Stimulated activated CD8-positive, alpha-beta memory T cell treated with anti-CD3 and anti-CD28 coated beads, Interleukin-4, amount 100 ng/mL, for 24 hours (primary cell): ENCODE results near the gene ATG14.
"Not testable (repeated sequence)": the region's sequence is repeated elsewhere in the genome, so short reads cannot be mapped to it uniquely, and the experiment has no call there.

ENCODE experiments used
- DNase-seq: peaks from one replicate; pipeline ENCODE4 v3.0.0-alpha.2; 2020; ENCODE audit warnings: low read depth

ATG14 gene

GRCh38 chr14:55433880-55434804, 22.5 kb upstream of the ATG14 start:
- DNase-seq, result no peak

- no peak for DNase-seq
Observed at GRCh38 chr14:55432628-55433027, 21.0 kb upstream of the ATG14 start.

GRCh38 chr14:55430024-55430690, 18.5 kb upstream of the ATG14 start:
- no peak for DNase-seq

DNA sequence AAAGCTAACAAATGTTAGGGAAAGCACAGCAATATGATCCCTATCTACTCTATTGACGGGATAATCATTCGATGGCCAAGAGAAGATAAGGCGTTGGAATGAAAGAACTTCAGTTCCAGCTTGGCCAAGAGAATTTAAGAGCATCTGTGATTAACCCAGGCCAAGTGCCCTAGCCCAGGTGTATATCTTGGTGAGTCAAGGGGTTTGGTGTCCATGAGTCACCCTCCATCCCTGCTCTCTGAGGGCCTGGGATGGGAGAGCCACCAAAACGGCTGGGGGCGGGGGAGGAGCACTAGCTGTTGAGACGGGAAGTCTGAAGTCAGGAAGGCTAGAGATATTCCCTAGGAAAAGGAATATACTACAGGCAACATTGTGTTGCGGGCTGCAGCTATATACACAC, 15.8 kb upstream of the ATG14 start:
- no peak for DNase-seq

- no peak for DNase-seq
Observed at GRCh38 chr14:55426891-55427290, 15.3 kb upstream of the ATG14 start.

DNA sequence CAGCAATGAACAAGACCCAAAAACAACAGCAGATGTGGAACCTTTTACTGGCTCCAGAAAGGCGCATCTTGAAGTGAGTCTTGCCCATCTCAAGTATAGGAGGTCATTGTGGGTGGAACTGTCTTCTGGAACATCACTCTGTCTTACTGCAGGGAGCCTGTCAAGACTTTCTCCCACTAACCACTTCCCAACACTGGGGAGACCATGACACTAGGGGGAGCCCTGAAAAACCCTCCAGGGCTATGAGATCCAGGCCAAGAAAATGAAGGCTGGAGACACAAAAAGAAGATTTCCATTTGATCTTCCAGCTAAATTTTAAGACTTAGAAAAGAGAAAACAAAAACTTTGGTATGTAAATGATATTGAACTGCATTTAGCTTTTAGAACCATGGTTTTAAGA, 13.5 kb upstream of the ATG14 start:
- no peak for DNase-seq

DNA sequence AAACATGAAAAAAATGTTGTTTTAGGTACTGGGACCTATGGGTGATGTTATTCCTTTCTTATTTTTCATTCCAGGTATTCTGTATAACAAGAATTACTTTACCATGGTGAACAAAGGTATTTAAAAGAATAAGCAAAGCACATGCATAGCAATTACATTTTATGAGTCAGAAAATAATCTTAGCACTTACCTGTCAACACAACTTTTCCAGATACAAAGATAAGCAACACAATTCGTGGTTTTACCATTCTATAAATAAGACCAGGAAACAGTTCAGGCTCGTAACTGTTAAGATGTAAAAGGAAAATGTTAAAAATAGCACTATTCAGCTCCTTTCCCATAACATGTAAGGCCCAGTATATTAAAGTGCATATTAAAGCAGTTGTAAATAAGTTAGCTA, 12.3 kb upstream of the ATG14 start:
- DNase-seq, result no peak

GRCh38 chr14:55422338-55422737, 10.7 kb upstream of the ATG14 start:
- not testable (repeated sequence) for DNase-seq

- no peak for DNase-seq
Observed at GRCh38 chr14:55419663-55420062, 8.0 kb upstream of the ATG14 start.

DNA sequence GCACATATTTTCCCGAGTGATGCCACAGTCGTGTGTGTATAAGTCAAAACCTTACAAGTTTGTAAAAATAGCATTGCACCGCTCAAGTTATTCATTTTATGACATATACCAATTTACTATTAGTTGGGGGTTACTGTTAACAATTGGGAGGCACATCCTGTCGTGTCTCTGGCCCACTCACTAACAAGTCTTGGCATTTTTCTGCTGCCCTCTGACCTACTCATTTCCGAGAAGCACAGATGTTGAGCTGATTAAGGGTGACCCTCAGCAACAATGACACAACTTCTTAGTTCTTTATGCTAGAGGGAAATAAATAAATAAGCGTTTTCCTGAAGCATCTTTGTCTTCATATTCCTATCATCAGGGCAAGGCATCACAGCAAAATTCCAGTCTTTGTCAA, 6.8 kb upstream of the ATG14 start:
- DNase-seq, result no peak

DNA sequence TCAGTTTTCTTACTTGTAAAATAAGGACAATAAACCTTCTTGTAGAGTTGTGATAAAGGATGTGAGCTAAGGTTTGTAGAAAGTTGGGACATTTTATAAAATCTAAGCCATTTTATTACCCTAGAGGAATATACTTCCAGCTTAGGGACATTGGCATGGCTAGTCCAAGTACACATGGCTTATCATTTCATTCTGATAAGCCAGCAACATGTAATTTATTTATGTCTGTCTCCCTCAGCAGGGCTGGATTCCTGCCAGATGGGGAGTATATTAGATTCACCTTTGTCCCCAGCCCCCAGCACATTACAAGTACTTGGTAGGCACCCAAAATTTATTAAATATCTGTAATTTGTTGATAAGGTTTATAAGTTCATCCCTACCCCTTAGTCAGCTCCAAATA, 6.3 kb upstream of the ATG14 start:
- no peak for DNase-seq

- no peak for DNase-seq
Observed at GRCh38 chr14:55416866-55417265, 5.2 kb upstream of the ATG14 start.

DNA sequence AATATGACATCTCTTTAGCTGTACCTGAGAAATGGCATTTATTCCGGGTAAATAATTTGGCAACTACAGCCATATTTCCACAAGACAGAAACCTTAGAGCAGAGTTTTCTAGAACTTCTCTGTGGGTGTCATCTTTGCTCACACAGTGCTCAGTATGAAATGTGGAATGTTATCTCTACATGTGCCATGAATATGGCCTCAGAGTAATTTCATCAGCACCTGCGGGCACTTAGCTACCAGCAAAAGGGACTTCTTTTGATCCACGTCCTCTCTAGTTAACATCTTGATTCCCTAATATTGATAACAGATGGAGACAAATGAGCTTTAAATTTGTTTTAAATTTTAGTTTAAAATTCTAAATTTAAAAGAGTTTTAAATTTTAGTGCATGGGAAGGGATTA, 2.9 kb upstream of the ATG14 start:
- no peak for DNase-seq

- DNase-seq, result no peak
Observed at GRCh38 chr14:55412676-55413075, 1.0 kb upstream of the ATG14 start.

DNA sequence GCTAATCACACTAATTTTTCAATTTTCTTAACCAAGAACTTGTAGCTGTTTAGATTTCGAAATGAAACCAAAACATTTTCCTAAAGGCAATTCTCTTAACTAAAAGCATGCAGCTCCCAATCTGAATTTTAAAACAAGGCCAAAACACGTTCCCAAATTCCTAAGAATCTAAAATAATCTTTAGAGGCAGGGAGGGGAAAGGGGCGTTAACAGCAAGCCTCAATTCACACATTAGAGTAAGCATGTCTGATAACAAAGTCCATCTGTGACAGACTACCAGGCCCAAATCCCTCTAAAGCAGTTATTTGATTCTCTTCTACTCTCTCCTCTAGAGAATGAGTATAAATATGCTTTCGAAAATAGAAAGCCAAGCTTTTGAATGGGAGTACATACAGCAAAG, 754 bp downstream of the ATG14 start:
- DNase-seq, result no peak

GRCh38 chr14:55404173-55404854, 7.3 kb downstream of the ATG14 start:
- DNase-seq, result no peak

GRCh38 chr14:55401751-55402150, 9.9 kb downstream of the ATG14 start:
- DNase-seq, result no peak

- DNase-seq, result no peak
Observed at GRCh38 chr14:55399852-55400251, 11.8 kb downstream of the ATG14 start.

GRCh38 chr14:55399183-55399582, 12.4 kb downstream of the ATG14 start:
- no peak for DNase-seq

DNA sequence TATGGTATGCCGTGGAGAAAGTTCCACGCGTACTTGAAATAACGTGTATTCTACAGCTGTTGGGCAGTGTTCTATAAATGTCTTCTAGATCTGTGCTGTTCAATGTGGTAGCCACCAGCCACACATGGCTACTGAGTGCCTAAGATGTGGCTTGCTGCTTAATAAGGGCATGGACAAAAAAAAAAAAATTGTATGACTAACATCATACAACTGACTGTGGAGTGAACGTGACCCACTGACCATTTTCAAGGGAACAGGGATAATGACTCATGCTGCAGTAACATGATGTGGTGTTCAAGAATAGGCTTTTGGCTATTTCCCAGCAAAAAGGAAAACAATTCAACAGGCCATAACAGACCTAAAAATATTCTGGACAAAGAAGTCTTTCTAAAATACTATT, 13.0 kb downstream of the ATG14 start:
- no peak for DNase-seq

DNA sequence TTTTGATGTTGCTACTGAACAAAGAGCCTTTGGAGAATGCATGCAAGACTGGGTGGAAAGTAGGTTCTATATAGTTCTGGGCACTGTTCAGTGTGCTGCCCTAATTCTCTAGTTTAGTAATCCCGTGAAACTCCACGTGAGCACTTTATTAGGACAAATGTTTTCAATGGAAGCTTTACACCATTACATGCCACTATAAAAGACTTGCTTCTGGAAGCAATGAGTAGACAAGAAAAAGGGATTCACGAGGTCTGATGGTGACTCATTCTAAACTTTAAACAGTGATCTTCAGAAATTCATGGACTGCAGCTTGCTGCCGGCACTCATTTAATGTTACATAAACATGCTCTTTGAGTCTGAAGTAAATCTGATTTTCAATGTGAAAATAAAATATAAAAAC, 22.3 kb downstream of the ATG14 start:
- no peak for DNase-seq

DNA sequence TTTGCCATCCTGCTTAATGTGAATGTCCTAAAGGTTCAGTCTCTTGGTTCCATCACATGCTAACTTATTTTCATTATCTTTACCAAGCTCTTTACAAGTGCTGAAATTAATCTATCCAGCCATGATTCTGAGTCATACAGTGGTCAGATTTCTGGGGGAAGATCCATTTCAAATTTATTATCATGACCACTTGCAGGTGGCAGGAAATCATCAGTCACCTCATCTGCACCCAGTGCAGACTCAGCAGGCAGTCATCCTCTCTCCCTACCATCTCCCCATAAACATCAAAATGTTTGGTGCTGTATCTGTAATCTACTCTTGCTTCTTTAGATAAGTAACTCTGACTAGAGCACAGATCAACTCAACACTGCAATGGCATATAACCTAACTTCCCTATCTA, 23.5 kb downstream of the ATG14 start:
- DNase-seq, result no peak

- no peak for DNase-seq
Observed at GRCh38 chr14:55387121-55387520, 24.5 kb downstream of the ATG14 start.
